GM23338 (cell line): ENCODE measurements around the gene CSTF1. TPM values are rescaled to one million over a fixed set of nuclear protein-coding genes. Genes with fewer than 3 reads are reported as not detected.

Source experiments
- ATAC-seq: fragments of 200-7000 bp; cut with Tn5 transposase; 3 replicates; pipeline ENCODE4 v1.9.1; 2020
- DNase-seq: peaks from one replicate; pipeline ENCODE4 v3.0.0-alpha.2; 2015; ENCODE audit warnings: low spot score
- H2AFZ ChIP-seq: fragments of 200-600 bp; sonication (generic); 2 replicates; pipeline ENCODE4 v1.8.0; 2016; ENCODE audit warnings: antibody characterized with exemption, mild to moderate bottlenecking, moderate library complexity
- H3F3A ChIP-seq: fragments of 200-600 bp; sonication (generic); replicated peaks from 2 replicates; pipeline ENCODE4 v1.8.0; 2017; ENCODE audit warnings: antibody characterized with exemption, mixed run types, low read depth
- H3K27ac ChIP-seq: fragments of 200-600 bp; sonication (generic); 2 replicates; pipeline ENCODE4 v1.6.1; 2016; ENCODE audit warnings: low read depth
- H3K27me3 ChIP-seq: fragments of 200-600 bp; sonication (generic); 2 replicates; pipeline ENCODE4 v1.8.0; 2016; ENCODE audit warnings: mild to moderate bottlenecking, mixed run types, moderate library complexity; ENCODE audit not compliant: insufficient read depth
- H3K36me3 ChIP-seq: fragments of 200-600 bp; sonication (generic); 2 replicates; pipeline ENCODE4 v1.8.0; 2016; ENCODE audit warnings: mild to moderate bottlenecking; ENCODE audit not compliant: insufficient read depth
- H3K4me1 ChIP-seq: fragments of 200-600 bp; sonication (generic); 2 replicates; pipeline ENCODE4 v1.8.0; 2016; ENCODE audit warnings: mild to moderate bottlenecking, moderate library complexity; ENCODE audit not compliant: insufficient read depth
- H3K4me2 ChIP-seq: fragments of 200-600 bp; sonication (generic); 2 replicates; pipeline ENCODE4 v1.7.1; 2017; ENCODE audit warnings: mixed run types
- H3K4me3 ChIP-seq: fragments of 200-600 bp; sonication (generic); 2 replicates; pipeline ENCODE4 v1.6.1; 2016; ENCODE audit warnings: mixed run types
- H3K79me2 ChIP-seq: fragments of 200-600 bp; sonication (generic); replicated peaks from 2 replicates; pipeline ENCODE4 v1.8.0; 2017; ENCODE audit warnings: mild to moderate bottlenecking; ENCODE audit not compliant: insufficient read depth
- H3K9me2 ChIP-seq: fragments of 200-600 bp; sonication (generic); 2 replicates; pipeline ENCODE4 v1.8.0; 2017; ENCODE audit not compliant: insufficient read depth
- H4K20me1 ChIP-seq: fragments of 200-600 bp; sonication (generic); replicated peaks from 2 replicates; pipeline ENCODE4 v1.8.0; 2017; ENCODE audit warnings: mild to moderate bottlenecking; ENCODE audit not compliant: insufficient read depth
- H3K27ac Mint-ChIP-seq: 2 replicates; pipeline ENCODE4 v1.8.0; 2020; ENCODE audit warnings: inconsistent platforms, mild to moderate bottlenecking, moderate library complexity, mixed read lengths
- H3K27me3 Mint-ChIP-seq: 3 replicates; pipeline ENCODE4 v1.8.0; 2022; ENCODE audit warnings: low read depth, mild to moderate bottlenecking, moderate library complexity, mixed read lengths, inconsistent platforms; ENCODE audit not compliant: insufficient read depth, poor library complexity
- H3K36me3 Mint-ChIP-seq: 3 replicates; pipeline ENCODE4 v1.8.0; 2021; ENCODE audit warnings: low read depth, mild to moderate bottlenecking, inconsistent platforms, moderate library complexity, mixed read lengths
- H3K4me1 Mint-ChIP-seq: 3 replicates; pipeline ENCODE4 v1.8.0; 2020; ENCODE audit warnings: mild to moderate bottlenecking, inconsistent platforms, mixed read lengths
- H3K4me3 Mint-ChIP-seq: 3 replicates; pipeline ENCODE4 v1.8.0; 2021; ENCODE audit warnings: moderate library complexity, mild to moderate bottlenecking, inconsistent platforms, mixed read lengths
- H3K9me3 Mint-ChIP-seq: 3 replicates; pipeline ENCODE4 v1.8.0; 2020; ENCODE audit warnings: moderate library complexity, mild to moderate bottlenecking, inconsistent platforms, mixed read lengths
- CREB1 ChIP-seq: fragments of 250-450 bp; sonication (Bioruptor Pico); IDR thresholded peaks from 2 replicates; pipeline ENCODE4 v1.5.0; 2020; ENCODE audit warnings: low read depth, mild to moderate bottlenecking, moderate library complexity
- CTCF ChIP-seq, 2 experiments: fragments of 200-600 bp in 1 of 2; sonication (generic) in 1 of 2; conservative IDR thresholded peaks; 2 replicates each; pipeline versions ENCODE4 v1.5.1 to v1.6.1; 2016 to 2017; ENCODE audit warnings: antibody characterized with exemption in 2 of 2, low read depth in 2 of 2, mild to moderate bottlenecking in 2 of 2, moderate library complexity in 1 of 2
- EZH2 ChIP-seq: fragments of 200-600 bp; sonication (generic); IDR thresholded peaks from one replicate; pipeline ENCODE4 v1.8.0; 2017; ENCODE audit warnings: antibody characterized with exemption, mild to moderate bottlenecking, low read depth; ENCODE audit not compliant: unreplicated experiment
- EZH2phosphoT487 ChIP-seq: fragments of 200-600 bp; sonication (generic); IDR thresholded peaks from one replicate; pipeline ENCODE4 v1.8.1; 2018; ENCODE audit warnings: antibody characterized with exemption; ENCODE audit not compliant: unreplicated experiment
- JUNB ChIP-seq: IDR thresholded peaks from one replicate; pipeline ENCODE4 v1.6.1; 2016; ENCODE audit warnings: antibody characterized with exemption; ENCODE audit not compliant: unreplicated experiment
- NANOG ChIP-seq: IDR thresholded peaks from 2 replicates; pipeline ENCODE4 v1.6.1; 2016; ENCODE audit warnings: antibody characterized with exemption, borderline replicate concordance
- POLR2AphosphoS5 ChIP-seq: IDR thresholded peaks from 2 replicates; pipeline ENCODE4 v1.6.1; 2016; ENCODE audit warnings: antibody characterized with exemption, low read depth
- REST ChIP-seq: IDR thresholded peaks from one replicate; pipeline ENCODE4 v1.6.1; 2018; ENCODE audit warnings: antibody characterized with exemption; ENCODE audit not compliant: unreplicated experiment
- STAT1 ChIP-seq: IDR thresholded peaks from one replicate; pipeline ENCODE4 v1.6.1; 2016; ENCODE audit warnings: antibody characterized with exemption; ENCODE audit not compliant: unreplicated experiment
- ZNF114 ChIP-seq: fragments of 250-450 bp; sonication (Bioruptor Pico); IDR thresholded peaks from 2 replicates; pipeline ENCODE4 v1.5.0; 2020; ENCODE audit warnings: mild to moderate bottlenecking, moderate library complexity
- ZNF331 ChIP-seq: fragments of 250-450 bp; sonication (Bioruptor Pico); IDR thresholded peaks from 2 replicates; pipeline ENCODE4 v1.5.0; 2020; ENCODE audit warnings: low read depth, mild to moderate bottlenecking, moderate library complexity
- polyA plus RNA-seq: library from polyadenylated mRNA; unstranded; fragments of >200 nt; fragmentation: Nextera tagmentation; extraction: Ambion mirVana; gene quantifications from 2 replicates; pipeline ENCODE4 v1.2.1, GENCODE V29; 2016
- total RNA-seq: library from RNA; depleted of rRNA; stranded (reverse); fragments of >200 nt; shearing (Covaris generic); gene quantifications from 2 replicates; pipeline ENCODE4 v1.2.3, GENCODE V29; 2014

Gene CSTF1
- total and polyA plus RNA-seq, 2 experiments from 2014 or later, result 21.5 to 62.3 TPM

GRCh38 chr20:56433880-56434255 is 41.4 kb downstream of the CSTF1 start:
- Histone ChIP-seq H3K27ac (no peak overlapping the region), H3F3A (no peaks in the 10 kb centered on the region), H2AFZ (no peak overlapping the region), H3K4me3 (no peak overlapping the region), H3K9me2 (no peaks in the 10 kb centered on the region), H3K79me2 (no peaks in the 10 kb centered on the region), H3K27me3 (no peaks in the 10 kb centered on the region), H3K36me3 (no peaks in the 10 kb centered on the region), H3K4me1 (no peaks in the 10 kb centered on the region), H3K4me2 (no peak overlapping the region), H4K20me1 (no peaks in the 10 kb centered on the region)
- peaks cover 10% of the 10 kb centered on the region for H3K27me3 Mint-ChIP-seq
- no peak for ATAC-seq
- H3K4me3 Mint-ChIP-seq, result no peak overlapping the region
- no peak for TF ChIP-seq EZH2phosphoT487
- TF ChIP-seq ZNF331 (CRISPR knock-in tag), result no peak
- no peak for TF ChIP-seq EZH2
- DNase-seq, result no peak
- H3K4me1 Mint-ChIP-seq, result no peaks in the 10 kb centered on the region; the same call in 2 of the 3 replicates
- no peak overlapping the region for H3K27ac Mint-ChIP-seq
- H3K9me3 Mint-ChIP-seq, result no peaks in the 10 kb centered on the region; the same call in 2 of the 3 replicates
- H3K36me3 Mint-ChIP-seq, result no peaks in the 10 kb centered on the region; the same call in 2 of the 3 replicates

GRCh38 chr20:56437196-56437960 is 44.9 kb downstream of the CSTF1 start:
- Mint-ChIP-seq H3K4me3 (no peak overlapping the region), H3K36me3 (no peaks in the 10 kb centered on the region), H3K9me3 (no peaks in the 10 kb centered on the region)
- TF ChIP-seq EZH2, result no peak
- TF ChIP-seq CTCF (conservative IDR thresholded peaks at IDR 0.05; ENCODE audit: low read depth in 2 of 2), result no peak
- TF ChIP-seq POLR2AphosphoS5, result no peak
- no peak for TF ChIP-seq STAT1
- no peak for TF ChIP-seq ZNF331 (CRISPR knock-in tag)
- TF ChIP-seq ZNF114 (CRISPR knock-in tag), result no peak
- TF ChIP-seq CREB1, result no peak
- TF ChIP-seq REST, result no peak
- TF ChIP-seq NANOG, result no peak
- TF ChIP-seq JUNB, result no peak

More at GRCh38 chr20:56437196-56437960, 44.9 kb downstream of the CSTF1 start:
- DNase-seq (no peak), ATAC-seq (no peak)
- Mint-ChIP-seq H3K27me3 (peaks cover 9% of the 10 kb centered on the region), H3K27ac (no peak overlapping the region), H3K4me1 (no peaks in the 10 kb centered on the region)
- no peak overlapping the region for H3K27ac ChIP-seq
- no peak overlapping the region for H2AFZ ChIP-seq
- H3K79me2 ChIP-seq, result no peaks in the 10 kb centered on the region
- H3K9me2 ChIP-seq, result no peaks in the 10 kb centered on the region
- H3K4me3 ChIP-seq, result no peak overlapping the region
- no peaks in the 10 kb centered on the region for H3K4me1 ChIP-seq
- H3K36me3 ChIP-seq, result no peaks in the 10 kb centered on the region
- no peaks in the 10 kb centered on the region for H4K20me1 ChIP-seq
- no peak overlapping the region for H3K4me2 ChIP-seq
- H3K27me3 ChIP-seq, result no peaks in the 10 kb centered on the region
- H3F3A ChIP-seq, result no peaks in the 10 kb centered on the region
